ENCODE results near the gene NTMT1. TPM values are rescaled to one million over a fixed set of nuclear protein-coding genes. Genes with fewer than 3 reads are reported as not detected.
"Not testable (repeated sequence)": the region's sequence is repeated elsewhere in the genome, so short reads cannot be mapped to it uniquely, and the experiment has no call there.

NTMT1 gene
- total RNA-seq, 1 donor from 2014 or later: 72.4 TPM

- H3K4me3 Mint-ChIP-seq: no peak overlapping the region
- H3K9me3 Mint-ChIP-seq: no peaks in the 10 kb centered on the region
- peaks cover 48% of the 10 kb centered on the region for H3K4me1 Mint-ChIP-seq
- DNase-seq: no peak
- peaks cover 5% of the 10 kb centered on the region for H3K27me3 Mint-ChIP-seq
- peak overlapping the region; percentile 54 for H3K27ac Mint-ChIP-seq
- peaks cover 6% of the 10 kb centered on the region for H3K36me3 Mint-ChIP-seq (ENCODE audit: low read depth)
- intact Hi-C loops (cut with micrococcal nuclease): no loop called here
These were observed 38.3 kb upstream of the NTMT1 start for GRCh38 chr9:129587487-129588262.

GRCh38 chr9:129590466-129590865 is 35.5 kb upstream of the NTMT1 start:
- Mint-ChIP-seq H3K27ac (no peak overlapping the region), H3K36me3 (ENCODE audit: low read depth) (peaks cover 2% of the 10 kb centered on the region), H3K27me3 (peaks cover 9% of the 10 kb centered on the region), H3K4me3 (no peak overlapping the region), H3K9me3 (no peaks in the 10 kb centered on the region), H3K4me1 (peaks cover 32% of the 10 kb centered on the region)
- intact Hi-C loops (cut with micrococcal nuclease): no loop called here
- no peak for DNase-seq

GRCh38 chr9:129591916-129592315 is 34.0 kb upstream of the NTMT1 start:
- H3K9me3 Mint-ChIP-seq: no peaks in the 10 kb centered on the region
- no peak overlapping the region for H3K27ac Mint-ChIP-seq
- peaks cover 30% of the 10 kb centered on the region for H3K4me1 Mint-ChIP-seq
- intact Hi-C loops (cut with micrococcal nuclease): no loop called here
- peaks cover 9% of the 10 kb centered on the region for H3K27me3 Mint-ChIP-seq
- DNase-seq: no peak
- peaks cover 2% of the 10 kb centered on the region for H3K36me3 Mint-ChIP-seq (ENCODE audit: low read depth)
- H3K4me3 Mint-ChIP-seq: no peak overlapping the region

GRCh38 chr9:129592790-129593189 is 33.2 kb upstream of the NTMT1 start:
- H3K27ac Mint-ChIP-seq; H3K36me3 Mint-ChIP-seq (ENCODE audit: low read depth); H3K9me3 Mint-ChIP-seq; H3K27me3 Mint-ChIP-seq; H3K4me3 Mint-ChIP-seq; DNase-seq; intact Hi-C loops (cut with micrococcal nuclease): not testable (repeated sequence)
- peaks cover 23% of the 10 kb centered on the region for H3K4me1 Mint-ChIP-seq

DNA sequence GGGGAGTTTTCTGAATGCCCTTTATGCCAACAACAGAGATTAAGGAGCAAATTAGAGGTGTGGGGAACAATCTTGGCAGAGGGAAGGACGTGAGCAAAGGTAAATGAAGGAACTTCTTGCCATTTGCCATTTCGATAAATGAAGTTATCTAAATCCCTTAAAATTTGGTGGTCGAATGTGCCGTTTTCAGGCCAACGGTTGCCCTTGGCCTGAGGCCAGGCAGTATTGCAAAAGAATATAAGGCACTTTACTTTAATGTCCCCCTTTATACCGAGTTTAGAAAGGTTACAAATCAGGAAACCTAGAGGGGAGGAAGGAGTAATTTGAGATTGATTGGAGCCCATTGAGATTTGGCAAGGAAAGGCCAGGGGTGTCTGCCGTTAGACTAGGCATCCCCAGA is 31.3 kb upstream of the NTMT1 start:
- H3K27me3 Mint-ChIP-seq: peaks cover 4% of the 10 kb centered on the region

GRCh38 chr9:129595311-129595741 is 30.6 kb upstream of the NTMT1 start:
- Mint-ChIP-seq H3K36me3 (ENCODE audit: low read depth) (peaks cover 2% of the 10 kb centered on the region), H3K9me3 (no peaks in the 10 kb centered on the region), H3K4me1 (peaks cover 27% of the 10 kb centered on the region), H3K27me3 (peaks cover 4% of the 10 kb centered on the region), H3K27ac (no peak overlapping the region), H3K4me3 (no peak overlapping the region)
- no peak for DNase-seq
- intact Hi-C loops (cut with micrococcal nuclease): no loop called here

More for the DNA sequence above, 31.3 kb upstream of the NTMT1 start:
- DNase-seq: no peak
- Mint-ChIP-seq H3K4me1 (peaks cover 27% of the 10 kb centered on the region), H3K27ac (no peak overlapping the region), H3K9me3 (no peaks in the 10 kb centered on the region), H3K4me3 (no peak overlapping the region), H3K36me3 (ENCODE audit: low read depth) (peaks cover 2% of the 10 kb centered on the region)
- intact Hi-C loops (cut with micrococcal nuclease): no loop called here

- DNase-seq: no peak
- Mint-ChIP-seq H3K4me3 (peak overlapping the region; percentile 44), H3K9me3 (no peaks in the 10 kb centered on the region), H3K27ac (peak overlapping the region; percentile 51), H3K36me3 (ENCODE audit: low read depth) (no peaks in the 10 kb centered on the region), H3K27me3 (peaks cover 4% of the 10 kb centered on the region), H3K4me1 (peaks cover 28% of the 10 kb centered on the region)
- intact Hi-C loops (cut with micrococcal nuclease): loop anchor here (1.0 to 2.0 kb wide), 2 partner anchors 10 to 15 kb away; no protein-coding TSS in a partner anchor
These were observed 29.9 kb upstream of the NTMT1 start for GRCh38 chr9:129595903-129596540.

GRCh38 chr9:129596541-129597331 is 29.2 kb upstream of the NTMT1 start:
- DNase-seq: no peak
- Mint-ChIP-seq H3K27ac (peak overlapping the region; percentile 54), H3K36me3 (ENCODE audit: low read depth) (no peaks in the 10 kb centered on the region), H3K4me1 (peaks cover 29% of the 10 kb centered on the region), H3K9me3 (no peaks in the 10 kb centered on the region), H3K4me3 (peak overlapping the region; percentile 44), H3K27me3 (peaks cover 4% of the 10 kb centered on the region)
- intact Hi-C loops (cut with micrococcal nuclease): loop anchor here (1.0 to 2.0 kb wide), 2 partner anchors 10 to 16 kb away; no protein-coding TSS in a partner anchor

GRCh38 chr9:129597355-129598088 is 28.4 kb upstream of the NTMT1 start:
- Mint-ChIP-seq H3K27me3 (peaks cover 4% of the 10 kb centered on the region), H3K27ac (peak overlapping the region; percentile 58), H3K9me3 (no peaks in the 10 kb centered on the region), H3K4me3 (peak overlapping the region; percentile 62), H3K4me1 (peaks cover 31% of the 10 kb centered on the region), H3K36me3 (ENCODE audit: low read depth) (no peaks in the 10 kb centered on the region)
- intact Hi-C loops (cut with micrococcal nuclease): loop anchor here (2.0 kb wide), 1 partner anchor 17 kb away; no protein-coding TSS in a partner anchor
- DNase-seq: peak; percentile 84

DNA sequence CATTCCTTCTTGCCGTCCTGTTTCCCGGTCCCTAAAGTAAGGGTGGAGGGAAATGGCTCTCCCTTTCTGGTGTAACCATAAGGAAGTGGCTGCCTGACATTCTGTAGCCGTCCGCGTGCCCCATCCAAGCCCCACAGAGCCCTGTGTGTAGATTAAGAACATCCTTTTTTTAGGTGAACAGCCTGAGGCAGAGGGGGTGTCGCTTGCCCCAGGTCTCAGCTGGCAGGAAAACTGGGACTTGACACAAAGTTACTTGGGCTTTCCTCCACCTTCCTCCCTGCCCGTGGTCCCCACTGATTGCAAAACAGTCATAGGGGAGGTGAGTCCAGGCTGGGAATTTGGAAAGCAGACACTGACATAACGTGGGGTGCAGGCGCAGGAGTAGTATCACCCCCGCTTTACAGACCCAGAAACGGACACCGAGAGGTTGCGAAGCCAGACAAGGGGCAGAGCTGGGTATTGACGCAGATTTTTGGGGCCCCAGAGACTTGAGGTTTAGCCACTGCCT is 27.8 kb upstream of the NTMT1 start:
- no peak for DNase-seq
- Mint-ChIP-seq H3K4me1 (peaks cover 33% of the 10 kb centered on the region), H3K36me3 (ENCODE audit: low read depth) (no peaks in the 10 kb centered on the region), H3K9me3 (no peaks in the 10 kb centered on the region), H3K27ac (peak overlapping the region; percentile 58), H3K27me3 (peaks cover 2% of the 10 kb centered on the region), H3K4me3 (peak overlapping the region; percentile 62)
- intact Hi-C loops (cut with micrococcal nuclease): no loop called here

- Mint-ChIP-seq H3K9me3 (no peaks in the 10 kb centered on the region), H3K27me3 (no peaks in the 10 kb centered on the region), H3K4me1 (peaks cover 39% of the 10 kb centered on the region), H3K36me3 (ENCODE audit: low read depth) (no peaks in the 10 kb centered on the region), H3K4me3 (no peak overlapping the region), H3K27ac (no peak overlapping the region)
- intact Hi-C loops (cut with micrococcal nuclease): no loop called here
- DNase-seq: no peak
These were observed 24.8 kb upstream of the NTMT1 start for GRCh38 chr9:129601082-129601674.

GRCh38 chr9:129602598-129603415 is 23.2 kb upstream of the NTMT1 start:
- no peak for DNase-seq
- H3K9me3 Mint-ChIP-seq: no peaks in the 10 kb centered on the region
- intact Hi-C loops (cut with micrococcal nuclease): no loop called here

More at GRCh38 chr9:129602598-129603415, 23.2 kb upstream of the NTMT1 start:
- Mint-ChIP-seq H3K4me3 (peak overlapping the region; percentile 21), H3K27ac (peak overlapping the region; percentile 58), H3K27me3 (no peaks in the 10 kb centered on the region), H3K4me1 (peaks cover 49% of the 10 kb centered on the region), H3K36me3 (ENCODE audit: low read depth) (no peaks in the 10 kb centered on the region)
